Ectodermal cell (in vitro differentiated cells): ENCODE measurements around the gene ZBTB38.

ENCODE experiments used
- H3K27ac ChIP-seq: 2 replicates; pipeline ENCODE4 v1.7.0; 2013; ENCODE audit warnings: mild to moderate bottlenecking, low read depth, low read length; ENCODE audit not compliant: insufficient read depth, poor library complexity, severe bottlenecking
- H3K27me3 ChIP-seq: 2 replicates; pipeline ENCODE4 v1.7.0; 2013; ENCODE audit warnings: mild to moderate bottlenecking, low read length; ENCODE audit not compliant: insufficient read depth, control insufficient read depth, poor library complexity, severe bottlenecking
- H3K36me3 ChIP-seq: one replicate; pipeline ENCODE4 v1.7.0; 2013; ENCODE audit warnings: low read length; ENCODE audit not compliant: control insufficient read depth, insufficient read depth
- H3K4me1 ChIP-seq: one replicate; pipeline ENCODE4 v1.7.0; 2013; ENCODE audit warnings: low read length; ENCODE audit not compliant: control insufficient read depth, insufficient read depth
- H3K4me3 ChIP-seq: 2 replicates; pipeline ENCODE4 v1.7.0; 2013; ENCODE audit warnings: low read depth, low read length, control low read depth; ENCODE audit not compliant: insufficient read depth
- H3K9me3 ChIP-seq: 2 replicates; pipeline ENCODE4 v1.7.0; 2013; ENCODE audit warnings: mild to moderate bottlenecking, low read length, moderate library complexity; ENCODE audit not compliant: control insufficient read depth
- WGBS, 2 experiments: methylation state at CpG; one replicate each; pipeline ENCODE4 v1.1.7; 2013; ENCODE audit warnings: missing lambda C conversion rate in 2 of 2; 5-methylcytosine and 5-hydroxymethylcytosine counted together

Gene ZBTB38

GRCh38 chr3:141341536-141341935, 26.8 kb upstream of the ZBTB38 start:
- Histone ChIP-seq H3K27ac (no peak overlapping the region), H3K4me3 (no peak overlapping the region), H3K36me3 (no peaks in the 10 kb centered on the region), H3K27me3 (no peaks in the 10 kb centered on the region), H3K4me1 (no peaks in the 10 kb centered on the region), H3K9me3 (no peaks in the 10 kb centered on the region)
- WGBS, 2 experiments, result 98 to 100% methylated on average over 1 of the region's 1 CpG

GRCh38 chr3:141342386-141342785, 25.9 kb upstream of the ZBTB38 start:
- WGBS, 2 experiments, result 85 to 88% methylated on average over 4 to 5 of the region's 5 CpGs
- H3K36me3 ChIP-seq, result no peaks in the 10 kb centered on the region
- no peak overlapping the region for H3K4me3 ChIP-seq
- H3K27ac ChIP-seq, result no peak overlapping the region
- H3K27me3 ChIP-seq, result no peaks in the 10 kb centered on the region
- H3K4me1 ChIP-seq, result no peaks in the 10 kb centered on the region
- H3K9me3 ChIP-seq, result no peaks in the 10 kb centered on the region

GRCh38 chr3:141343077-141343476, 25.2 kb upstream of the ZBTB38 start:
- WGBS, 2 experiments, result 83 to 88% methylated on average over 2 of the region's 2 CpGs
- no peaks in the 10 kb centered on the region for H3K4me1 ChIP-seq
- no peaks in the 10 kb centered on the region for H3K27me3 ChIP-seq
- no peak overlapping the region for H3K27ac ChIP-seq
- no peak overlapping the region for H3K4me3 ChIP-seq
- no peaks in the 10 kb centered on the region for H3K9me3 ChIP-seq
- H3K36me3 ChIP-seq, result no peaks in the 10 kb centered on the region

- no peak overlapping the region for H3K4me3 ChIP-seq
- H3K27ac ChIP-seq, result no peak overlapping the region
- no peaks in the 10 kb centered on the region for H3K4me1 ChIP-seq
- WGBS, 2 experiments, result 93% methylated on average over 3 of the region's 3 CpGs
- no peaks in the 10 kb centered on the region for H3K27me3 ChIP-seq
- H3K9me3 ChIP-seq, result no peaks in the 10 kb centered on the region
- no peaks in the 10 kb centered on the region for H3K36me3 ChIP-seq
Observed at GRCh38 chr3:141343865-141344271, 24.4 kb upstream of the ZBTB38 start.

- Histone ChIP-seq H3K9me3 (no peaks in the 10 kb centered on the region), H3K27me3 (no peaks in the 10 kb centered on the region), H3K36me3 (no peaks in the 10 kb centered on the region), H3K4me1 (no peaks in the 10 kb centered on the region), H3K27ac (no peak overlapping the region), H3K4me3 (no peak overlapping the region)
- WGBS, 2 experiments, result 80 to 82% methylated on average over 2 of the region's 2 CpGs
Observed at GRCh38 chr3:141345528-141345927, 22.8 kb upstream of the ZBTB38 start.

GRCh38 chr3:141346007-141346406, 22.3 kb upstream of the ZBTB38 start:
- WGBS, 2 experiments, result 83 to 84% methylated on average over 4 of the region's 4 CpGs
- Histone ChIP-seq H3K27ac (no peak overlapping the region), H3K36me3 (no peaks in the 10 kb centered on the region), H3K27me3 (no peaks in the 10 kb centered on the region), H3K4me3 (no peak overlapping the region), H3K4me1 (no peaks in the 10 kb centered on the region), H3K9me3 (no peaks in the 10 kb centered on the region)

- Histone ChIP-seq H3K27me3 (no peaks in the 10 kb centered on the region), H3K36me3 (no peaks in the 10 kb centered on the region), H3K4me3 (no peak overlapping the region), H3K27ac (no peak overlapping the region), H3K9me3 (no peaks in the 10 kb centered on the region), H3K4me1 (no peaks in the 10 kb centered on the region)
- WGBS, 2 experiments, result 79 to 86% methylated on average over 5 of the region's 5 CpGs
Observed at GRCh38 chr3:141346418-141346817, 21.9 kb upstream of the ZBTB38 start.

GRCh38 chr3:141346839-141347238, 21.5 kb upstream of the ZBTB38 start:
- H3K36me3 ChIP-seq, result no peaks in the 10 kb centered on the region
- H3K9me3 ChIP-seq, result no peaks in the 10 kb centered on the region
- no peaks in the 10 kb centered on the region for H3K27me3 ChIP-seq
- H3K27ac ChIP-seq, result no peak overlapping the region
- no peak overlapping the region for H3K4me3 ChIP-seq
- WGBS, 2 experiments, result 91 to 97% methylated on average over 5 of the region's 5 CpGs
- H3K4me1 ChIP-seq, result no peaks in the 10 kb centered on the region

GRCh38 chr3:141348837-141349236, 19.5 kb upstream of the ZBTB38 start:
- 88 to 93% methylated on average over 1 of the region's 1 CpG for WGBS, 2 experiments
- H3K4me1 ChIP-seq, result no peaks in the 10 kb centered on the region
- H3K4me3 ChIP-seq, result no peak overlapping the region
- no peaks in the 10 kb centered on the region for H3K27me3 ChIP-seq
- no peaks in the 10 kb centered on the region for H3K36me3 ChIP-seq
- H3K9me3 ChIP-seq, result no peaks in the 10 kb centered on the region
- no peak overlapping the region for H3K27ac ChIP-seq

GRCh38 chr3:141349711-141350110, 18.6 kb upstream of the ZBTB38 start:
- Histone ChIP-seq H3K4me3 (no peak overlapping the region), H3K27me3 (no peaks in the 10 kb centered on the region), H3K27ac (no peak overlapping the region), H3K9me3 (no peaks in the 10 kb centered on the region), H3K4me1 (no peaks in the 10 kb centered on the region), H3K36me3 (no peaks in the 10 kb centered on the region)
- 97 to 100% methylated on average over 1 to 2 of the region's 2 CpGs for WGBS, 2 experiments

GRCh38 chr3:141350666-141351065, 17.6 kb upstream of the ZBTB38 start:
- H3K4me3 ChIP-seq, result no peak overlapping the region
- WGBS, 2 experiments, result 94 to 97% methylated on average over 3 of the region's 3 CpGs
- H3K36me3 ChIP-seq, result no peaks in the 10 kb centered on the region
- H3K27ac ChIP-seq, result no peak overlapping the region
- H3K27me3 ChIP-seq, result no peaks in the 10 kb centered on the region
- H3K4me1 ChIP-seq, result no peaks in the 10 kb centered on the region
- H3K9me3 ChIP-seq, result no peaks in the 10 kb centered on the region
